GM12875 (cell line): Measurements from ENCODE around the gene ASCL5.

Source experiments
- H3K4me3 ChIP-seq: one replicate; pipeline ENCODE4 v1.5.1; 2011; ENCODE audit warnings: low read depth, low read length, control low read depth
- TF ChIP-seq, protein P1 (sequence below): IDR thresholded peaks from 2 replicates; pipeline ENCODE4 v1.5.1; 2011; ENCODE audit warnings: low read depth, mild to moderate bottlenecking, control low read depth, inconsistent platforms, low read length, moderate library complexity, borderline replicate concordance; ENCODE audit not compliant: insufficient read depth

Gene ASCL5

DNA sequence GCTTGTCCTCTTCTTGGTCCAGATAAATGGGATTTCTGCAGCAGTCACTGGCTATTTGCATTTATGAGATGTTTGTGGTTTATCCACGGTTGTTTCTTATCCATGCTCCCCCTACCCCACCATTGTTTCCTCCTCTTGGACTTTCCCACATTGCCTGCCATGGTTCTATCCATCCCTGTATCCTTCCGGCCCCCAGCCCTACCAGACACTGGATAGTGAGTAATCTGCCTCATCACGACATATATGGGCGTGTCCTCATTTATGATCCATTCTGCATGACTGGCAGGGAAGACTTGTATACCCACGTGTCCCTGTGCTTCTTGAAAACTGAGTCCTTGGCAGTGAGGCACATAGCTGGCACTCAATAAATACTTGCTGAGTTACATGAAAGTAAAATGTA lies 54.8 kb downstream of the ASCL5 start:
- no peak overlapping the region for H3K4me3 ChIP-seq
- TF ChIP-seq, protein P1, sequence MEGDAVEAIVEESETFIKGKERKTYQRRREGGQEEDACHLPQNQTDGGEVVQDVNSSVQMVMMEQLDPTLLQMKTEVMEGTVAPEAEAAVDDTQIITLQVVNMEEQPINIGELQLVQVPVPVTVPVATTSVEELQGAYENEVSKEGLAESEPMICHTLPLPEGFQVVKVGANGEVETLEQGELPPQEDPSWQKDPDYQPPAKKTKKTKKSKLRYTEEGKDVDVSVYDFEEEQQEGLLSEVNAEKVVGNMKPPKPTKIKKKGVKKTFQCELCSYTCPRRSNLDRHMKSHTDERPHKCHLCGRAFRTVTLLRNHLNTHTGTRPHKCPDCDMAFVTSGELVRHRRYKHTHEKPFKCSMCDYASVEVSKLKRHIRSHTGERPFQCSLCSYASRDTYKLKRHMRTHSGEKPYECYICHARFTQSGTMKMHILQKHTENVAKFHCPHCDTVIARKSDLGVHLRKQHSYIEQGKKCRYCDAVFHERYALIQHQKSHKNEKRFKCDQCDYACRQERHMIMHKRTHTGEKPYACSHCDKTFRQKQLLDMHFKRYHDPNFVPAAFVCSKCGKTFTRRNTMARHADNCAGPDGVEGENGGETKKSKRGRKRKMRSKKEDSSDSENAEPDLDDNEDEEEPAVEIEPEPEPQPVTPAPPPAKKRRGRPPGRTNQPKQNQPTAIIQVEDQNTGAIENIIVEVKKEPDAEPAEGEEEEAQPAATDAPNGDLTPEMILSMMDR = no peak

DNA sequence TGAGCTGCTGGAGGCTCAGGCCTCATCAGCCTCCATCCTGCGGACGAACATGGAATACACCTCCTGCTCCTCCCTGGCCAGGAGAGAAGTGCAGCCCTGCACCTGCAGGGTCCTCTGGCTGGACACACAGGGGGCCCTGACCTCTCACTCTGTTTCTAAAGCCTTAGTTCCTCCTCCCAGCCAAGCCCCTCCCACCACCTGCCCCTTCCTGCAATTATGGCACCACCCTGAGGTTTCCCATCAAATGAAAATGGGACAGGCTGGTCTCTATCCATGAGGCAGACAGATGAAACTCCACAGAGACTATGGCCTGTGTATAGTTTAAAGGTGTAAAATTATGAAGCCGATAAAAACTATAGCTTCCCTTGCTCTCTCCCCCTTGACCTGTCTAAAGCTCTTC lies 57.3 kb downstream of the ASCL5 start:
- no peak overlapping the region for H3K4me3 ChIP-seq
- TF ChIP-seq, protein P1 = no peak

DNA sequence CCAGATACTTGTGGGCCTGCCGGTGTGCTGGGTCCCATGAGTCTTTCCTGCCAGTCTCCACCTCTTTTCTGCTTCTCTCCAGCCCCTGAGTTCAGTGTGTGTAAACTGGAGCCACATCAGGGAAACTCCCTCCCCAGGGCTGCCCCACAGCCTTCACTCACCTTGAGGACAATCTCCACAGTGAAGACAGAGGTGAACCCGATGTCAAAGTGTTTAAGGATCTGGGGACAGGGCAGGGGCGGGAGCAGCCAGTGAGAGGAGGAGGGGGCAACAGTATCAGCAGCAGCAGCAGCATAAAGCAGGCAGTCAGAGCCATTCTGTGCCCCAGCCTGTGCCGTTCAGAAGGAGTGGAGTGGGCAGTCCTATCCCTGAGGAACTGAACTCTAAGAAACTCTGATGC lies 58.0 kb downstream of the ASCL5 start:
- TF ChIP-seq, protein P1 = no peak

DNA sequence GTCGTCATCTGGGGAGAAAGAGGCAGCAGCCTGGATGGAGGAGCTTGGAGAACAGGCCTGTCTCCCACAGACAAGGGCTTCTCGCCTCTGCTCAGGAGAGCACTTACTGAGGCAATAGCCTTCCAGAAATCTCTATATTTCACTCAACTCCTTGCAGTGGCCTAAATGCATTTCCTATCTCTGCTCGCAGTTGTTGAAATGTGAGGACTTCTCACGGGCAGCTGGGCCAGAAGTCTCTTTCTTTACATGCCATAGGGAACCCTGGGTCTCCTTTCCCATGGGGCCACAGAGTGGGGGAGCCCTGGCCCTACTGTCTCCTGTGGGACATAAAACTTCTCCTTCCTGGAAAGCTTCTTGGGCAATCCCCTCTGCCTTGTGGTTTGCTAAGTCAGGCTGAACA lies 60.0 kb downstream of the ASCL5 start:
- no peak overlapping the region for H3K4me3 ChIP-seq
- TF ChIP-seq, protein P1 = no peak

More for the DNA sequence above, 58.0 kb downstream of the ASCL5 start:
- no peak overlapping the region for H3K4me3 ChIP-seq

DNA sequence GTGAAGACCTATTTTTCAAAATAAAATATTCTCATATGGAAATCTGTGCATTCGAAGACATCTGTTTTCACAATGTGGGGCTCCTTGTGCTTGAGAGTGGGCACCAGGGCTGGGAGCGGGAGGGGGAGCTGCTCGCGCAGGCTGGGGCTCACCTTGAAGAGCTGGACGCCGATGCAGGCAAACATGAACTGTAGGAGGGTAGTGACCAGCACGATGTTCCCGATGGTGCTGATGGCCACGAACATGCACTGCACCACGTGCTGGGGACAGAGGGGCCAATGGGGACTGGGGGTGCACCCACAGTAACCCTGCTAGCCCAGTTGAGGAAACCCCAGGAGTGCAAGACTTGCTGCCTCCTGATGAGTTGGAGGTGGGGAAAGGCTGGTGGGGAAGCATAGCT lies 61.3 kb downstream of the ASCL5 start:
- TF ChIP-seq, protein P1 = no peak
- H3K4me3 ChIP-seq = no peak overlapping the region

DNA sequence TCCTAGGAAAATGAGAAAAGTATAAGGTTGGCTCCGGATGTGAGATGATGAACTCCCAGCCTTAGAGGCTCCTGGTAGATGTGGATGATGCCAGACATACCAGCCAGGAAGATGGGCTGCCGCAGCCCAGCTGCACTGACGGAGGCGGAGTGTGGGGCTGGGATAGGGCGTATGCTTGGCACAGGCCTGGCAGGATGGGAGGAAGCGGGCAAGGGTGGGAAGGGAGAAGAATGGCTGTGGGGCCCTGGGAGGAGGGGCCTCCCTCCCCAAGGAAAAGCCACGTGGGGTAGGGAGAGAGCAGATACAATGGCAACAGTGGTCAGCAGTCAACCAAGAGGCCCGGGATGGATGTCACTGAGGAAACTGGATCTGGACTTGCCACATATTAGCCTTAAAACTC lies 62.2 kb downstream of the ASCL5 start:
- no peak overlapping the region for H3K4me3 ChIP-seq
- TF ChIP-seq, protein P1 = no peak
